GM12878 (cell line): ENCODE data around the gene SEC14L1.

ENCODE experiments used
- CTCF ChIP-seq, 3 experiments: IDR thresholded peaks in 2 of 3; conservative IDR thresholded peaks in 1 of 3; 2 replicates each; pipeline ENCODE4 v1.5.1; 2011; ENCODE audit warnings: low read depth in 3 of 3, low read length in 3 of 3, mild to moderate bottlenecking in 3 of 3, control low read depth in 2 of 3, moderate library complexity in 2 of 3, inconsistent platforms in 1 of 3, mixed read lengths in 1 of 3; ENCODE audit not compliant: control insufficient read depth in 2 of 3, insufficient read depth in 1 of 3; ENCODE audit errors: extremely low read depth in 1 of 3
- EP300 ChIP-seq, 2 experiments: fragments of 150-350 bp in 1 of 2; IDR thresholded peaks; 2 replicates each; pipeline ENCODE4 v1.6.1; 2011 to 2012; ENCODE audit warnings: low read depth in 2 of 2, low read length in 2 of 2, borderline replicate concordance in 1 of 2, improper control_type of control experiment in 1 of 2, inconsistent platforms in 1 of 2; ENCODE audit not compliant: control insufficient read depth in 1 of 2
- MAX ChIP-seq: IDR thresholded peaks from 2 replicates; pipeline ENCODE4 v1.6.1; 2012; ENCODE audit warnings: low read depth, low read length, improper control_type of control experiment
- MTA3 ChIP-seq: IDR thresholded peaks from 2 replicates; pipeline ENCODE4 v1.6.1; 2012; ENCODE audit warnings: low read length, inconsistent platforms, borderline replicate concordance
- NKRF ChIP-seq: fragments of 450-650 bp; conservative IDR thresholded peaks from 2 replicates; pipeline ENCODE4 v1.6.1; 2017; ENCODE audit warnings: mild to moderate bottlenecking, moderate library complexity
- POLR2A ChIP-seq: IDR thresholded peaks from 2 replicates; pipeline ENCODE4 v1.6.1; 2011; ENCODE audit warnings: low read depth, mild to moderate bottlenecking, low read length
- POLR2AphosphoS5 ChIP-seq: IDR thresholded peaks from 2 replicates; pipeline ENCODE4 v1.6.1; 2011; ENCODE audit warnings: mild to moderate bottlenecking, low read length, inconsistent platforms
- USF2 ChIP-seq: IDR thresholded peaks from 2 replicates; pipeline ENCODE4 v1.6.1; 2011; ENCODE audit warnings: low read depth, low read length, improper control_type of control experiment, borderline replicate concordance
- ZBTB33 ChIP-seq: fragments of 450-650 bp; IDR thresholded peaks from 2 replicates; pipeline ENCODE4 v1.6.1; 2017; ENCODE audit warnings: mild to moderate bottlenecking
- ZZZ3 ChIP-seq: IDR thresholded peaks from 2 replicates; pipeline ENCODE4 v1.6.1; 2011; ENCODE audit warnings: low read depth; ENCODE audit not compliant: control insufficient read depth, insufficient read length

- no peak for TF ChIP-seq NKRF
- TF ChIP-seq MAX: no peak
- TF ChIP-seq USF2: no peak
- TF ChIP-seq POLR2A: no peak
- TF ChIP-seq POLR2AphosphoS5: no peak
- TF ChIP-seq MTA3: no peak
- no peak for TF ChIP-seq ZZZ3
- TF ChIP-seq ZBTB33: no peak
- TF ChIP-seq EP300 (IDR thresholded peaks at IDR 0.05; ENCODE audit: borderline replicate concordance in 1 of 2, control insufficient read depth in 1 of 2, low read depth in 2 of 2, low read length in 2 of 2): no peak
- TF ChIP-seq CTCF (IDR thresholded peaks at IDR 0.05 in 2 of 3, conservative IDR thresholded peaks at IDR 0.05 in 1 of 3; ENCODE audit: control insufficient read depth in 2 of 3, extremely low read depth in 1 of 3, insufficient read depth in 1 of 3, low read depth in 3 of 3, low read length in 3 of 3): no peak
These were observed 53.4 kb downstream of the SEC14L1 start for GRCh38 chr17:77194179-77194578.
